Esophagus squamous epithelium (tissue), 4 donors: ENCODE measurements around the gene KNCN.

Source experiments
- CTCF ChIP-seq, 6 experiments: fragments of 450-650 bp in 4 of 6; fragments of 200-600 bp in 2 of 6; sonication (generic) in 2 of 6; IDR thresholded peaks; one replicate each; pipeline ENCODE4 v1.5.1; 2016 to 2019; ENCODE audit warnings: antibody characterized with exemption in 6 of 6, mild to moderate bottlenecking in 4 of 6, moderate library complexity in 4 of 6
- POLR2A ChIP-seq, 4 donors: fragments of 450-650 bp; IDR thresholded peaks; one replicate each; pipeline ENCODE4 v1.6.1; 2017; ENCODE audit warnings: antibody characterized with exemption in 4 of 4, mild to moderate bottlenecking in 4 of 4, moderate library complexity in 3 of 4

GRCh38 chr1:46545784-46546183 is 5.7 kb downstream of the KNCN start:
- TF ChIP-seq CTCF (IDR thresholded peaks at IDR 0.05) (no peak), POLR2A (IDR thresholded peaks at IDR 0.05) (no peak)
